Fibroblast of villous mesenchyme (primary cell): Measurements from ENCODE around the gene NOTUM. TPM values are rescaled to one million over a fixed set of nuclear protein-coding genes. Genes with fewer than 3 reads are reported as not detected.
A peak's percentile ranks its signal among the peaks of the same experiment; 100 is the strongest.

ENCODE experiments used
- DNase-seq: peaks from one replicate; pipeline ENCODE4 v3.0.0-alpha.2; 2010; ENCODE audit warnings: low read depth
- H3K4me3 ChIP-seq: 2 replicates; pipeline ENCODE4 v1.5.1; 2011; ENCODE audit warnings: low read depth, mild to moderate bottlenecking, low read length
- total RNA-seq: library from RNA; depleted of rRNA; stranded (reverse); fragments of >200 nt; gene quantifications from 2 replicates; pipeline ENCODE4 v1.2.3, GENCODE V29; 2012
- TF ChIP-seq, protein P1 (sequence below): IDR thresholded peaks from 2 replicates; pipeline ENCODE4 v1.5.1; 2012; ENCODE audit warnings: low read depth, mild to moderate bottlenecking, low read length; ENCODE audit not compliant: insufficient read depth

NOTUM gene
- total RNA-seq, 1 donor: under 0.01 TPM

DNA sequence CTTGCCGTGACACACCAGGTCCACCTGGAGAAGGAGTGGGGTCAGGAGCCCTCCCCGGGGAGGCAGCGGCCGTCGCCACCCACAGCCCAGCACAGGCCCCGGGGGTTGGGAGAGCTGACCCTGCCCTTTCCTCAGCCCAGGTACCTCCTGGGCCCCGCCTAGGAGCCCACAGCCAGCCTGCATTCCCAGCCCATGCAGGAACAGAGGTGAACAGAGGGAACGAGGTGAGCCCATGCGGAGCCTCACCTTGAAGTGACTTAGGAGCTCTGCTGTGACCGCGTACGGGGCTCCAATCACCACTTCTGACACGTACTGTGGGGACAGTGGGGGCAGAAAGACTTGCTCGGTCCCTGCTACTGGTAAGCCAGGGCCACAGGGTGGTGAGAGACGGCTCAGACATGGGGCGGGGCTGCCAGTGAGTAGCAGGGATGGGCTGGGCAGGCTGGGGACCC, 55.5 kb downstream of the NOTUM start:
- TF ChIP-seq, protein P1, sequence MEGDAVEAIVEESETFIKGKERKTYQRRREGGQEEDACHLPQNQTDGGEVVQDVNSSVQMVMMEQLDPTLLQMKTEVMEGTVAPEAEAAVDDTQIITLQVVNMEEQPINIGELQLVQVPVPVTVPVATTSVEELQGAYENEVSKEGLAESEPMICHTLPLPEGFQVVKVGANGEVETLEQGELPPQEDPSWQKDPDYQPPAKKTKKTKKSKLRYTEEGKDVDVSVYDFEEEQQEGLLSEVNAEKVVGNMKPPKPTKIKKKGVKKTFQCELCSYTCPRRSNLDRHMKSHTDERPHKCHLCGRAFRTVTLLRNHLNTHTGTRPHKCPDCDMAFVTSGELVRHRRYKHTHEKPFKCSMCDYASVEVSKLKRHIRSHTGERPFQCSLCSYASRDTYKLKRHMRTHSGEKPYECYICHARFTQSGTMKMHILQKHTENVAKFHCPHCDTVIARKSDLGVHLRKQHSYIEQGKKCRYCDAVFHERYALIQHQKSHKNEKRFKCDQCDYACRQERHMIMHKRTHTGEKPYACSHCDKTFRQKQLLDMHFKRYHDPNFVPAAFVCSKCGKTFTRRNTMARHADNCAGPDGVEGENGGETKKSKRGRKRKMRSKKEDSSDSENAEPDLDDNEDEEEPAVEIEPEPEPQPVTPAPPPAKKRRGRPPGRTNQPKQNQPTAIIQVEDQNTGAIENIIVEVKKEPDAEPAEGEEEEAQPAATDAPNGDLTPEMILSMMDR: no peak
- no peak for DNase-seq
- no peak overlapping the region for H3K4me3 ChIP-seq

DNA sequence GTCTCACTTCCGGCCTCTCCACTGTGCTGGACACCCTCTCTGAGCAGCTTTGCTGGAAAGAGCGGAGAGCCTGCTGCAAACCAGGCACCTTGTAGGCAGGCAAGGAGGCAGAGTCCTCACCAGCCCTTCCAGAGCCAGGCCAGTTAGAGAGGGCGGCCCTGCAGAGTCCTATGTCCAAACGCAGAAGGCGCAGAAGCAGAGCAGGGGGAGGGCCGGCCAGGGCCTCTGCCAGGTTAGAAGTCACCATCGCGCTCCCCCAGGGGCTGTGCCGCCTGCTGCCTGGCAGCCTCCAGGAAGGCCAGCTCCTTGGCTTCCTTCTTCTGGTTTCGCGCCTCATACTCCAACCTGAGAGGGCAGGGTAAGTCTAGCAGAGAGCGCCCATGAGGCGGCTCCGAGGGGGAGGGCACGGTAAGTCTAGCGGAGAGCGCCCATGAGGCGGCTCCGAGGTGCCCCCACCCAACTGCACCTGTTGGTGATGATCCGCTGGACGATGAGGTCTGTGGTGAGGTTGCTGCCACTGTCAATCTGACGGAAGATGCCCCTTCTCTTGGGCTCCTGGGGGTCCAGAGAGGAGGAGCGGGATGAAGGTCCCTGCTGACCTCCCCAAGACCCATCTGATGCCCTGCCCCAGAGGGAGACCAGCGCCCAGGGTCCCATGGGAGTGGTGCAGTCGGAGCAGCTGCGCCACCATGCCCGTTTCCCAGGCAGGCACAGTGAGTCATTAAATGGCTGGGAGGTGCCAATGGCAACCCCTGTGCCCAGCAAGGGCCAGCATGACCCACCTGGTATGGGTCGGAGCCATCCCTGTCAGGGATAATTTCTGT, 56.2 kb downstream of the NOTUM start:
- DNase-seq: no peak
- TF ChIP-seq, protein P1: no peak
- no peak overlapping the region for H3K4me3 ChIP-seq

DNA sequence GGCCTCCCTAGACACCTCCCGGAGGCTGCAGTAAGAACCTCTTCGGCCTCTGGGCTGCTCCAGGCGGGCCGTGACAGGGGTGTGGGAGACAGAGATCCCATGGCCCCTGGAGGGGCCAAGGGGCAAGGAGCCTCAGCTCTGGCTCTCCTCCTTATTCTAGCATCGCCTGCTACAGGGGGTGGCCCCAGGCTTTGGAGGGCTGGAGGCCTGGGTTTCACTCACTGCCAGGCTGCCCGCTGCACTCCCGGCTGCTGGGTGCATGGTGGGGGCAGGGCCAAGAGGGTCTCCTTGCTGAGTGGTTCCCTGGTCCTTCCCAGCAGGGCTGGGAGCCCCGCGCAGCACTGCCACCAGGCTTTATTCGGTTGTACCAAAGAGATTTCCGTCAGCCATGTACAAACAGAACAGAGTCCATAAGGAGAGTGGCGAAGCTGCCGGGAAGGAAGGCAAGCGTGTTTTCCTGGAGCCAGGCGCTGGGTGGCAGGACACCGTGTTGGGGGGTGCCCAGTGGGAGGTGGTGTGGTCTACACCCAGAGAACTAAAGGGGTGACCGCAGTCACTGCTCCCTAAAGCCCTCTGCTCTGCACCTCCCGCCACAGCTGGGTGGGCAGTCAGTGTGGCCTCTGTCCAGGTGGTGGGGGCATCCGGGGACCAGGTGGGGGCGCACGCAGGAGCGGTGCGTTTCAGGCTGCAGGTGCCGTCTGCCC, 56.9 kb downstream of the NOTUM start:
- TF ChIP-seq, protein P1: no peak
- DNase-seq: no peak
- H3K4me3 ChIP-seq: no peak overlapping the region

DNA sequence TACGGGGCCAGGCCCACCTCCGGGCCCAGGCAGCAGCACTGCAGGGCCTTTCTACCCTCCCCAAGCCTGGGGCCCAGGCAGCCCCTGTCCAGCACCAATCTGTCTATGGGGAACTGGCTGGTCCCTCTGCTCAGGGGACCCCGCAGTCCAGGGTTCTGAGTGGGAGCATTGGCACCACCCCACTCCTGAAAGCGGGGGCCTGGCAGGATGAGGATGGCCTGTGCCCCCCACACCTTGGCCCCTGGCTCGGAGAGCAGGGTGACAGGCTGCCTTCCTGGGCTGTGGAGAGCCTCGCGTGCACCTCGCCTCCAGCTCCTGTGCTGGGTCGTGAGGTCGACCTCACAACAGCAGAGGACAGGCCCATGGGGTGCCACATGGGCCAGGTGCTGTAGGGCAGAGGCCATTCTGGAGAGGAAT, 57.6 kb downstream of the NOTUM start:
- DNase-seq: no peak
- no peak overlapping the region for H3K4me3 ChIP-seq
- TF ChIP-seq, protein P1: no peak

DNA sequence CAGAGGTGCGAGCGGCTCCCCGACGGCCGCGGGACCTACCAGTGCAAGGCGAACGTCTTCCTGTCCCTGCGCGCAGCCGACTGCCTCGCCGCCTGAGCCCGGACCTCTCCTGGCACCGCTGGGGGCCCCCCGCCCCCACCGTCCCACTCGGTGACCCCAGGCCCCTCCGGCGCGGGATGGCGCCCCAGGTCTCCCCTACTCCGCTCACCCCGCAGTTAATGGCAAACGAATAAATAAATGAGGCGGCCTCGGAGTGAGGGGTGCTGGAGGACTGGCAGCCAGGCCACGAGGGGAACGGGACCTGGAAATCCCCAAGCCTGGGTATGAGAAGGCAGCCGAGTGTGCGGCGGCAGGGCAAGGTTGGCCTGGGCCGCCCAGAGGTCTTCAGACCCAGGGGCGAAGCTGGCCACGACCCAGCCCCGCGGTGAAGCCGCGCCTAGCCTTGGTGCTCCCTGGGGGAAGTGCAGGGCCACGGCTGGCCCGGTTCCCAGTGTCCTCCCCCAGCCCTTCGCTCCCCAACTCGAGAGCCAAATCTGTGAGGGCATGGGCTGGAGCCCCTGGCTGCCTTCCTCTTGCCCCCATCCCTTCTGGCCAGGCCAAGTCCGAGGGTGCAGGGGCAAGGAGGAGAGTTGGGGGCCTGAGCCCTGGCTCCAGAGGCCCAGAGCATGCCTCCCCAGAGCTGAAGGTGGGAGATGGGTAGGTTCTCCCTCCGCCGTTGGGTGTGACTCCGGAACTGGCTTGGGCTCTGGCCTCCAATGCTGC, 58.2 kb downstream of the NOTUM start:
- TF ChIP-seq, protein P1: no peak
- DNase-seq: no peak
- peak overlapping the region; percentile 27 for H3K4me3 ChIP-seq

Other genes with a start within 250 kb of the NOTUM start
- 13.8 and 14.2 TPM in 2 replicates for gene SLC25A10, start 248.9 kb downstream of the NOTUM start, total RNA-seq
- gene GCGR, start 157.0 kb downstream of the NOTUM start, total RNA-seq: not detected in 2 replicates
- gene MCRIP1, start 127.9 kb downstream of the NOTUM start, total RNA-seq: 55.7 and 96.6 TPM in 2 replicates
- gene PPP1R27, start 126.1 kb downstream of the NOTUM start, total RNA-seq: not detected in 2 replicates
- gene P4HB, start 100.7 kb downstream of the NOTUM start, total RNA-seq: 735 and 809 TPM in 2 replicates
- gene ARHGDIA, start 89.8 kb downstream of the NOTUM start, total RNA-seq: 106 and 181 TPM in 2 replicates
- gene ALYREF, start 69.6 kb downstream of the NOTUM start, total RNA-seq: 120 and 134 TPM in 2 replicates
- gene ANAPC11, start 69.5 kb downstream of the NOTUM start, total RNA-seq: 101 and 150 TPM in 2 replicates
- 0.43 and 0.64 TPM in 2 replicates for gene NPB, start 58.9 kb downstream of the NOTUM start, total RNA-seq
- 70.8 and 73.1 TPM in 2 replicates for gene PCYT2, start 49.8 kb downstream of the NOTUM start, total RNA-seq
- 14.7 and 18.0 TPM in 2 replicates for gene SIRT7, start 43.0 kb downstream of the NOTUM start, total RNA-seq
- 20.0 and 23.3 TPM in 2 replicates for gene MAFG, start 33.5 kb downstream of the NOTUM start, total RNA-seq
- 101 and 127 TPM in 2 replicates for gene PYCR1, start 23.9 kb downstream of the NOTUM start, total RNA-seq
- not detected in 2 replicates for gene MYADML2, start 14.0 kb downstream of the NOTUM start, total RNA-seq
- gene ASPSCR1, start 16.4 kb upstream of the NOTUM start, total RNA-seq: 28.5 and 38.7 TPM in 2 replicates
- 30.7 and 33.2 TPM in 2 replicates for gene CENPX, start 61.7 kb upstream of the NOTUM start, total RNA-seq
- gene LRRC45, start 62.1 kb upstream of the NOTUM start, total RNA-seq: 12.9 and 13.4 TPM in 2 replicates
- 6.4 and 9.1 TPM in 2 replicates for gene RAC3, start 70.5 kb upstream of the NOTUM start, total RNA-seq
- 40.6 and 51.9 TPM in 2 replicates for gene DCXR, start 76.5 kb upstream of the NOTUM start, total RNA-seq
- 39.6 and 47.5 TPM in 2 replicates for gene RFNG, start 90.6 kb upstream of the NOTUM start, total RNA-seq
- gene GPS1, start 90.7 kb upstream of the NOTUM start, total RNA-seq: 104 and 109 TPM in 2 replicates
- 56.1 and 64.4 TPM in 2 replicates for gene DUS1L, start 104.6 kb upstream of the NOTUM start, total RNA-seq
- 274 and 280 TPM in 2 replicates for gene FASN, start 137.0 kb upstream of the NOTUM start, total RNA-seq